HCT116 (cell line): Measurements from ENCODE around the gene ASPA. TPM values are rescaled to one million over a fixed set of nuclear protein-coding genes. Genes with fewer than 3 reads are reported as not detected.

Experiments
- ATAC-seq: fragments of 200-7000 bp; cut with Tn5 transposase; 2 replicates; pipeline ENCODE4 v1.9.1; 2020; ENCODE audit warnings: mild to moderate bottlenecking, moderate library complexity
- BruUV-seq: library from RNA; stranded (reverse); fragments of 400-500 nt; replicated peaks from 2 replicates; lab custom pipeline; 2021; lab: Mats Ljungman, UMichigan
- CTCF ChIA-PET: fragments of 300-600 bp; sonication (Branson Sonifier 250); formaldehyde crosslinking; loops from one replicate; lab custom pipeline; 2021; ENCODE audit warnings: antibody characterized with exemption; lab: Charles Lee
- POLR2A ChIA-PET: fragments of 300-600, 350-600 bp; sonication (Branson Sonifier 250); formaldehyde crosslinking; loops from one replicate; lab custom pipeline; 2021; ENCODE audit warnings: antibody characterized with exemption; lab: Charles Lee
- RAD21 ChIA-PET, 2 experiments: fragments of 300-600 bp; sonication (Branson Sonifier 250); formaldehyde crosslinking; loops; one replicate each; lab custom pipeline; 2023; ENCODE audit warnings: low total read pairs in 2 of 2; ENCODE audit not compliant: uncharacterized antibody in 2 of 2, unreplicated experiment in 2 of 2, low non-redundant PET in 1 of 2; lab: Charles Lee
- DNase-seq: peaks from one replicate; pipeline ENCODE4 v3.0.0-alpha.2; 2010; ENCODE audit warnings: low read depth, low spot score
- H2AFZ ChIP-seq: fragments of 200-600 bp; shearing (Covaris generic), sonication (generic); 2 replicates; pipeline ENCODE4 v1.6.1; 2017; ENCODE audit warnings: low read depth, mixed run types, mixed read lengths, antibody characterized with exemption, low read length; ENCODE audit not compliant: poor library complexity, severe bottlenecking
- H3K27ac ChIP-seq: 2 replicates; pipeline ENCODE4 v1.5.1; 2012; ENCODE audit warnings: low read depth, low read length
- H3K27me3 ChIP-seq: fragments of 200-600 bp; sonication (generic); 2 replicates; pipeline ENCODE4 v1.6.1; 2016; ENCODE audit warnings: mixed run types, low read length, mixed read lengths; ENCODE audit not compliant: insufficient read depth
- H3K36me3 ChIP-seq, 2 experiments: fragments of 200-500 bp in 1 of 2; fragments of 200-600 bp in 1 of 2; sonication (Bioruptor generic) in 1 of 2; sonication (generic) in 1 of 2; 2 replicates each; pipeline versions ENCODE4 v1.5.1 to v1.6.1; 2014 to 2016; ENCODE audit warnings: low read length in 2 of 2, inconsistent platforms in 1 of 2, mixed read lengths in 1 of 2, mixed run types in 1 of 2; ENCODE audit not compliant: insufficient read depth in 2 of 2, control insufficient read depth in 1 of 2
- H3K4me1 ChIP-seq, 2 experiments: fragments of 200-600 bp in 1 of 2; sonication (generic) in 1 of 2; 2 replicates each; pipeline versions ENCODE4 v1.5.1 to v1.6.1; 2012 to 2017; ENCODE audit warnings: low read length in 2 of 2, inconsistent platforms in 1 of 2, mild to moderate bottlenecking in 1 of 2, mixed read lengths in 1 of 2, mixed run types in 1 of 2, moderate library complexity in 1 of 2; ENCODE audit not compliant: insufficient read depth in 2 of 2, control insufficient read depth in 1 of 2
- H3K4me2 ChIP-seq: fragments of 200-600 bp; sonication (generic); 2 replicates; pipeline ENCODE4 v1.6.1; 2017; ENCODE audit warnings: mixed run types, low read length, mixed read lengths
- H3K4me3 ChIP-seq, 2 experiments: fragments of 200-600 bp in 1 of 2; sonication (generic) in 1 of 2; replicated peaks in 1 of 2; 2 replicates each; pipeline ENCODE4 v1.5.1; 2011 to 2016; ENCODE audit warnings: low read length in 2 of 2, control low read depth in 1 of 2, low read depth in 1 of 2, mild to moderate bottlenecking in 1 of 2, mixed read lengths in 1 of 2, mixed run types in 1 of 2
- H3K79me2 ChIP-seq: fragments of 200-600 bp; sonication (generic); 2 replicates; pipeline ENCODE4 v1.6.1; 2017; ENCODE audit warnings: mild to moderate bottlenecking, mixed run types, low read length, moderate library complexity, mixed read lengths; ENCODE audit not compliant: insufficient read depth
- H3K9ac ChIP-seq: fragments of 200-600 bp; sonication (generic); 2 replicates; pipeline ENCODE4 v1.6.1; 2016; ENCODE audit warnings: low read length, mixed read lengths
- H3K9me2 ChIP-seq: fragments of 200-600 bp; sonication (generic), shearing (Covaris generic); 2 replicates; pipeline ENCODE4 v1.6.1; 2017; ENCODE audit warnings: mixed run types, mild to moderate bottlenecking, moderate library complexity; ENCODE audit not compliant: insufficient read depth
- H3K9me3 ChIP-seq, 2 experiments: fragments of 200-500 bp in 1 of 2; fragments of 200-600 bp in 1 of 2; sonication (Bioruptor generic) in 1 of 2; sonication (generic) in 1 of 2; 2 replicates each; pipeline ENCODE4 v1.6.1; 2014 to 2017; ENCODE audit warnings: low read length in 2 of 2, mixed read lengths in 2 of 2, inconsistent platforms in 1 of 2, low read depth in 1 of 2, mild to moderate bottlenecking in 1 of 2, mixed run types in 1 of 2, moderate library complexity in 1 of 2; ENCODE audit not compliant: control insufficient read depth in 1 of 2, insufficient read depth in 1 of 2
- H4K20me1 ChIP-seq: fragments of 200-600 bp; sonication (generic), shearing (Covaris generic); 2 replicates; pipeline ENCODE4 v1.6.1; 2017; ENCODE audit warnings: mixed run types, mild to moderate bottlenecking, moderate library complexity; ENCODE audit not compliant: insufficient read depth
- ATF3 ChIP-seq: IDR thresholded peaks from 2 replicates; pipeline ENCODE4 v1.6.1; 2012
- CTCF ChIP-seq, 3 experiments: fragments of 200-600 bp in 1 of 3; sonication (generic) in 1 of 3; IDR thresholded peaks in 2 of 3; conservative IDR thresholded peaks in 1 of 3; 2 replicates each; pipeline ENCODE4 v1.5.1; 2012 to 2017; ENCODE audit warnings: low read depth in 2 of 3, low read length in 2 of 3, antibody characterized with exemption in 1 of 3, borderline replicate concordance in 1 of 3, control low read depth in 1 of 3, mild to moderate bottlenecking in 1 of 3, mixed read lengths in 1 of 3, mixed run types in 1 of 3, moderate library complexity in 1 of 3; ENCODE audit not compliant: insufficient read depth in 1 of 3
- EGR1 ChIP-seq: IDR thresholded peaks from 2 replicates; pipeline ENCODE4 v1.6.1; 2012; ENCODE audit warnings: low read depth
- ELF1 ChIP-seq: IDR thresholded peaks from 2 replicates; pipeline ENCODE4 v1.6.1; 2012; ENCODE audit warnings: low read depth, borderline replicate concordance
- EZH2 ChIP-seq: fragments of 200-600 bp; sonication (generic); IDR thresholded peaks from 2 replicates; pipeline ENCODE4 v1.6.1; 2017; ENCODE audit warnings: antibody characterized with exemption, mixed run types
- EZH2phosphoT487 ChIP-seq: fragments of 200-600 bp; IDR thresholded peaks from 2 replicates; pipeline ENCODE4 v1.6.1; 2018; ENCODE audit warnings: antibody characterized with exemption, borderline replicate concordance
- JUND ChIP-seq: IDR thresholded peaks from 2 replicates; pipeline ENCODE4 v1.6.1; 2012
- MAX ChIP-seq: IDR thresholded peaks from 2 replicates; pipeline ENCODE4 v1.6.1; 2012
- POLR2AphosphoS5 ChIP-seq: IDR thresholded peaks from 2 replicates; pipeline ENCODE4 v1.6.1; 2011; ENCODE audit warnings: mild to moderate bottlenecking, low read depth, low read length, moderate library complexity
- RAD21 ChIP-seq: IDR thresholded peaks from 2 replicates; pipeline ENCODE4 v1.6.1; 2012; ENCODE audit warnings: low read depth, mild to moderate bottlenecking
- REST ChIP-seq: IDR thresholded peaks from 2 replicates; pipeline ENCODE4 v1.6.1; 2012; ENCODE audit warnings: low read depth
- SIN3A ChIP-seq: IDR thresholded peaks from 2 replicates; pipeline ENCODE4 v1.6.1; 2012; ENCODE audit warnings: low read depth
- YY1 ChIP-seq: IDR thresholded peaks from 2 replicates; pipeline ENCODE4 v1.6.1; 2011; ENCODE audit warnings: low read length, low read depth, moderate library complexity, mild to moderate bottlenecking; ENCODE audit not compliant: insufficient replicate concordance; ENCODE audit errors: extremely low read depth
- ZBTB33 ChIP-seq: IDR thresholded peaks from 2 replicates; pipeline ENCODE4 v1.6.1; 2011; ENCODE audit warnings: mild to moderate bottlenecking, low read length, moderate library complexity; ENCODE audit not compliant: insufficient replicate concordance; ENCODE audit errors: extremely low read depth
- ZFX ChIP-seq: fragments of 450-650 bp; IDR thresholded peaks from 2 replicates; pipeline ENCODE4 v1.6.1; 2017
- ZNF274 ChIP-seq: fragments of 200-500 bp; sonication (Bioruptor generic); IDR thresholded peaks from 2 replicates; pipeline ENCODE4 v1.6.1; 2014; ENCODE audit warnings: mild to moderate bottlenecking, low read depth, low read length, inconsistent platforms
- intact Hi-C: fragments of 100-400 bp; cut with micrococcal nuclease; formaldehyde crosslinking; loops from 2 replicates; pipeline ENCODE4 v1.10.0; 2022
- total RNA-seq: library from RNA; stranded (reverse); gene quantifications from one replicate; pipeline ENCODE4 v1.2.1, GENCODE V29; 2021; ENCODE audit not compliant: unreplicated experiment

The ASPA gene
- total RNA-seq, 1 experiment from 2014 or later = not detected

- no peak overlapping the region for H2AFZ ChIP-seq
- no peak overlapping the region for H3K9ac ChIP-seq
- H3K27me3 ChIP-seq = peaks cover 7% of the 10 kb centered on the region; the same call in 1 of the 2 replicates
- POLR2A ChIA-PET = no interaction called here
- H3K27ac ChIP-seq = no peak overlapping the region
- TF ChIP-seq ZBTB33 (no peak), POLR2AphosphoS5 (no peak), EZH2 (no peak), REST (no peak), YY1 (no peak), ZNF274 (no peak), RAD21 (no peak), SIN3A (no peak), CTCF (IDR thresholded peaks at IDR 0.05 in 2 of 3, conservative IDR thresholded peaks at IDR 0.05 in 1 of 3; ENCODE audit: borderline replicate concordance in 1 of 3, insufficient read depth in 1 of 3, low read depth in 2 of 3, low read length in 2 of 3) (no peak), ELF1 (no peak), ATF3 (no peak), ZFX (no peak), EGR1 (no peak), MAX (no peak), EZH2phosphoT487 (no peak), JUND (no peak)
- TF ChIP-seq, all 23 proteins: peak for 0
- H4K20me1 ChIP-seq = no peaks in the 10 kb centered on the region
- BruUV-seq = no TSS peak
- H3K4me2 ChIP-seq = no peak overlapping the region
- no peaks in the 10 kb centered on the region for H3K4me1 ChIP-seq
- intact Hi-C loops = no loop called here
- no peaks in the 10 kb centered on the region for H3K36me3 ChIP-seq
- no peak overlapping the region for H3K4me3 ChIP-seq
- H3K79me2 ChIP-seq = no peaks in the 10 kb centered on the region
- no peaks in the 10 kb centered on the region for H3K9me2 ChIP-seq
- ChIA-PET CTCF (no interaction called here), RAD21 (no interaction called here)
- no peak for ATAC-seq
- H3K9me3 ChIP-seq = no peaks in the 10 kb centered on the region
- no peak for DNase-seq
These were observed 34.3 kb downstream of the ASPA start for GRCh38 chr17:3510090-3510489.
